HEK293 (cell line): Measurements from ENCODE around the gene PPRC1.

Experiments used
- BCL11A ChIP-seq: fragments of 450-650 bp; formaldehyde crosslinking; IDR thresholded peaks from 2 replicates; pipeline ENCODE4 v1.5.1; 2016; ENCODE audit warnings: low read depth, missing biosample characterization, missing genetic modification characterization
- GLIS1 ChIP-seq: fragments of 450-650 bp; formaldehyde crosslinking; IDR thresholded peaks from 2 replicates; pipeline ENCODE4 v1.5.1; 2016; ENCODE audit warnings: missing biosample characterization, missing genetic modification characterization
- PATZ1 ChIP-seq: fragments of 450-650 bp; formaldehyde crosslinking; IDR thresholded peaks from 2 replicates; pipeline ENCODE4 v1.5.1; 2016; ENCODE audit warnings: missing biosample characterization, missing genetic modification characterization
- PRDM10 ChIP-seq: fragments of 450-650 bp; formaldehyde crosslinking; IDR thresholded peaks from 2 replicates; pipeline ENCODE4 v1.5.1; 2016; ENCODE audit warnings: missing biosample characterization, missing genetic modification characterization
- PRDM4 ChIP-seq: fragments of 450-650 bp; formaldehyde crosslinking; IDR thresholded peaks from 2 replicates; pipeline ENCODE4 v1.5.1; 2017; ENCODE audit warnings: missing biosample characterization, missing genetic modification characterization
- SCRT1 ChIP-seq: fragments of 450-650 bp; formaldehyde crosslinking; IDR thresholded peaks from 2 replicates; pipeline ENCODE4 v1.5.1; 2016; ENCODE audit warnings: missing biosample characterization, missing genetic modification characterization, borderline replicate concordance
- SP3 ChIP-seq: fragments of 450-650 bp; formaldehyde crosslinking; IDR thresholded peaks from 2 replicates; pipeline ENCODE4 v1.5.1; 2016; ENCODE audit warnings: missing biosample characterization, missing genetic modification characterization
- ZBTB17 ChIP-seq: fragments of 450-650 bp; formaldehyde crosslinking; IDR thresholded peaks from 2 replicates; pipeline ENCODE4 v1.5.1; 2016; ENCODE audit warnings: missing biosample characterization, missing genetic modification characterization
- ZBTB20 ChIP-seq: fragments of 450-650 bp; formaldehyde crosslinking; IDR thresholded peaks from 2 replicates; pipeline ENCODE4 v1.5.1; 2016; ENCODE audit warnings: missing biosample characterization, missing genetic modification characterization
- ZBTB21 ChIP-seq: fragments of 450-650 bp; formaldehyde crosslinking; IDR thresholded peaks from 2 replicates; pipeline ENCODE4 v1.5.1; 2017; ENCODE audit warnings: missing biosample characterization, missing genetic modification characterization
- ZFHX2 ChIP-seq: fragments of 450-650 bp; formaldehyde crosslinking; conservative IDR thresholded peaks from 2 replicates; pipeline ENCODE4 v1.5.1; 2016; ENCODE audit warnings: missing biosample characterization, missing genetic modification characterization
- ZNF112 ChIP-seq: fragments of 450-650 bp; formaldehyde crosslinking; IDR thresholded peaks from 2 replicates; pipeline ENCODE4 v1.5.0; 2017; ENCODE audit warnings: missing biosample characterization, missing genetic modification characterization
- ZNF169 ChIP-seq: fragments of 450-650 bp; formaldehyde crosslinking; IDR thresholded peaks from 2 replicates; pipeline ENCODE4 v1.5.1; 2016; ENCODE audit warnings: missing biosample characterization, missing genetic modification characterization
- ZNF214 ChIP-seq: fragments of 450-650 bp; formaldehyde crosslinking; IDR thresholded peaks from 2 replicates; pipeline ENCODE4 v1.5.1; 2017; ENCODE audit warnings: missing biosample characterization, mild to moderate bottlenecking, missing genetic modification characterization, borderline replicate concordance
- ZNF266 ChIP-seq: fragments of 450-650 bp; formaldehyde crosslinking; IDR thresholded peaks from 2 replicates; pipeline ENCODE4 v1.5.1; 2016; ENCODE audit warnings: missing biosample characterization, missing genetic modification characterization, low read depth
- ZNF292 ChIP-seq: fragments of 450-650 bp; formaldehyde crosslinking; IDR thresholded peaks from 2 replicates; pipeline ENCODE4 v1.5.1; 2016; ENCODE audit warnings: low read depth, missing biosample characterization, missing genetic modification characterization, borderline replicate concordance
- ZNF341 ChIP-seq: fragments of 450-650 bp; formaldehyde crosslinking; IDR thresholded peaks from 2 replicates; pipeline ENCODE4; 2016; ENCODE audit warnings: low read depth, missing biosample characterization, missing genetic modification characterization
- ZNF391 ChIP-seq: fragments of 450-650 bp; formaldehyde crosslinking; IDR thresholded peaks from 2 replicates; pipeline ENCODE4 v1.5.1; 2016; ENCODE audit warnings: low read depth, missing biosample characterization, missing genetic modification characterization, borderline replicate concordance
- ZNF449 ChIP-seq: fragments of 450-650 bp; formaldehyde crosslinking; IDR thresholded peaks from 2 replicates; pipeline ENCODE4 v1.5.1; 2017; ENCODE audit warnings: missing biosample characterization, mild to moderate bottlenecking, missing genetic modification characterization, moderate library complexity
- ZNF558 ChIP-seq: fragments of 450-650 bp; formaldehyde crosslinking; IDR thresholded peaks from 2 replicates; pipeline ENCODE4 v1.5.1; 2016; ENCODE audit warnings: missing biosample characterization, missing genetic modification characterization
- ZNF639 ChIP-seq: fragments of 450-650 bp; formaldehyde crosslinking; IDR thresholded peaks from 2 replicates; pipeline ENCODE4 v1.5.1; 2016; ENCODE audit warnings: missing biosample characterization, missing genetic modification characterization
- ZNF785 ChIP-seq: fragments of 450-650 bp; formaldehyde crosslinking; IDR thresholded peaks from 2 replicates; pipeline ENCODE4 v1.5.1; 2016; ENCODE audit warnings: missing biosample characterization, missing genetic modification characterization
- ZSCAN18 ChIP-seq: fragments of 450-650 bp; formaldehyde crosslinking; IDR thresholded peaks from 2 replicates; pipeline ENCODE4 v1.5.1; 2016; ENCODE audit warnings: missing biosample characterization, missing genetic modification characterization
- ZSCAN5A ChIP-seq: fragments of 450-650 bp; formaldehyde crosslinking; IDR thresholded peaks from 2 replicates; pipeline ENCODE4 v1.5.1; 2016; ENCODE audit warnings: missing biosample characterization, missing genetic modification characterization
- ZXDB ChIP-seq: fragments of 450-650 bp; formaldehyde crosslinking; IDR thresholded peaks from 2 replicates; pipeline ENCODE4 v1.5.1; 2016; ENCODE audit warnings: missing biosample characterization, missing genetic modification characterization

Gene PPRC1

GRCh38 chr10:102117391-102118159 is 15.3 kb upstream of the PPRC1 start (continued):
- TF ChIP-seq ZNF449 (tag by site-specific recombination) (no peak), ZBTB20 (tag by site-specific recombination) (peak; percentile 95), ZNF169 (tag by site-specific recombination) (no peak), ZNF341 (tag by site-specific recombination) (peak; percentile 82), ZSCAN5A (tag by site-specific recombination) (no peak), ZNF639 (0 out of 2 replicates have a peak, but pooled peaks have one; percentile 49), PRDM4 (tag by site-specific recombination) (peak; percentile 70), ZBTB17 (tag by site-specific recombination) (peak; percentile 100), ZNF266 (tag by site-specific recombination) (no peak), ZNF112 (no peak), GLIS1 (tag by site-specific recombination) (peak; percentile 100), PATZ1 (tag by site-specific recombination) (peak; percentile 97), SCRT1 (tag by site-specific recombination) (no peak), SP3 (tag by site-specific recombination) (peak; percentile 89), PRDM10 (peak; percentile 93), ZBTB21 (tag by site-specific recombination) (no peak; the same call in 1 of the 2 replicates), ZNF391 (peak; percentile 80; the same call in 1 of the 2 replicates), BCL11A (tag by site-specific recombination) (peak; percentile 89), ZNF292 (tag by site-specific recombination) (no peak), ZNF214 (tag by site-specific recombination) (no peak), ZXDB (tag by site-specific recombination) (peak; percentile 92), ZFHX2 (tag by site-specific recombination) (peak; percentile 73), ZNF785 (tag by site-specific recombination) (0 out of 2 replicates have a peak, but pooled peaks have one; percentile 44), ZNF558 (tag by site-specific recombination) (no peak), ZSCAN18 (tag by site-specific recombination) (peak; percentile 78; the same call in 1 of the 2 replicates)
